Gastrocnemius medialis (tissue), 4 donors: ENCODE measurements around the gene ADAMTSL1. TPM values are rescaled to one million over a fixed set of nuclear protein-coding genes. Genes with fewer than 3 reads are reported as not detected.

Experiments
- ATAC-seq, 2 donors: fragments of 150-250 bp; one replicate each; pipeline ENCODE4 v1.9.1; 2016
- DNase-seq, 2 donors: peaks; one replicate each; pipeline ENCODE4 v3.0.0-alpha.2; 2019
- H3K27ac ChIP-seq, 4 donors: fragments of 200-600 bp; sonication (generic); 1 replicate in 1 of 4; 2 replicates in 3 of 4; pipeline ENCODE4 v1.5.1; 2016 to 2018; ENCODE audit warnings: mild to moderate bottlenecking in 2 of 4, moderate library complexity in 1 of 4
- H3K27me3 ChIP-seq, 3 donors: fragments of 200-600 bp; sonication (generic) in 2 of 3; 1 replicate in 1 of 3; 2 replicates in 2 of 3; pipeline versions ENCODE4 v1.5.1 to v1.6.0; 2016 to 2019; ENCODE audit warnings: mild to moderate bottlenecking in 1 of 3, moderate library complexity in 1 of 3
- H3K36me3 ChIP-seq, 2 donors: fragments of 200-600 bp; sonication (generic) in 1 of 2; one replicate each; pipeline ENCODE4 v1.5.1; 2017 to 2018
- H3K4me1 ChIP-seq, 2 donors: fragments of 200-600 bp; sonication (generic) in 1 of 2; one replicate each; pipeline ENCODE4 v1.5.1; 2016 to 2017; ENCODE audit warnings: mild to moderate bottlenecking in 2 of 2
- H3K4me3 ChIP-seq, 4 donors: fragments of 200-600 bp; sonication (generic) in 3 of 4; 1 replicate in 1 of 4; 2 replicates in 3 of 4; pipeline ENCODE4 v1.5.1; 2016 to 2019; ENCODE audit warnings: mild to moderate bottlenecking in 2 of 4
- H3K9me3 ChIP-seq, 3 donors: fragments of 200-600 bp; sonication (generic) in 2 of 3; 1 replicate in 1 of 3; 2 replicates in 2 of 3; pipeline ENCODE4 v1.5.1; 2016 to 2019
- POLR2A ChIP-seq, 2 donors: fragments of 450-650 bp; IDR thresholded peaks; one replicate each; pipeline ENCODE4 v1.6.1; 2017; ENCODE audit warnings: antibody characterized with exemption in 2 of 2, mild to moderate bottlenecking in 2 of 2, moderate library complexity in 2 of 2
- in situ Hi-C, 4 donors: fragments of 200-750 bp; cut with MboI; loops; one replicate each; pipeline versions ENCODE4 v1.15.0 to v1.8.0; 2017; ENCODE audit warnings: low sequenced_read_pairs in 4 of 4
- intact Hi-C: fragments of 100-400 bp; cut with DNase I; formaldehyde crosslinking; loops from one replicate; pipeline ENCODE4 v1.15.1; 2023; ENCODE audit warnings: low total_unique reads
- total RNA-seq, 4 donors: library from RNA; depleted of rRNA; stranded (reverse); fragments of >200 nt; gene quantifications; one replicate each; pipeline versions ENCODE4 v1.1.0 to v1.2.3, GENCODE V29; 2016
- TF ChIP-seq, protein P1 (sequence below), 5 experiments: fragments of 450-650 bp in 3 of 5; fragments of 200-600 bp in 2 of 5; sonication (generic) in 2 of 5; IDR thresholded peaks in 4 of 5; conservative IDR thresholded peaks in 1 of 5; 1 replicate in 4 of 5; 2 replicates in 1 of 5; pipeline ENCODE4 v1.5.1; 2016 to 2019; ENCODE audit warnings: antibody characterized with exemption in 5 of 5, mild to moderate bottlenecking in 3 of 5, moderate library complexity in 3 of 5

Gene ADAMTSL1
- total RNA-seq, 4 donors from 2014 or later: 0.05 to 0.58 (median 0.28) TPM

- H3K4me1 ChIP-seq: no peaks in the 10 kb centered on the region
- DNase-seq (no peak), ATAC-seq (no peak)
- no peaks in the 10 kb centered on the region for H3K9me3 ChIP-seq
- no peak overlapping the region for H3K4me3 ChIP-seq
- no peaks in the 10 kb centered on the region for H3K36me3 ChIP-seq
- intact Hi-C loops (no loop called here), in situ Hi-C loops (no loop called here)
- H3K27ac ChIP-seq: no peak overlapping the region
- no peaks in the 10 kb centered on the region for H3K27me3 ChIP-seq
- TF ChIP-seq, protein P1, sequence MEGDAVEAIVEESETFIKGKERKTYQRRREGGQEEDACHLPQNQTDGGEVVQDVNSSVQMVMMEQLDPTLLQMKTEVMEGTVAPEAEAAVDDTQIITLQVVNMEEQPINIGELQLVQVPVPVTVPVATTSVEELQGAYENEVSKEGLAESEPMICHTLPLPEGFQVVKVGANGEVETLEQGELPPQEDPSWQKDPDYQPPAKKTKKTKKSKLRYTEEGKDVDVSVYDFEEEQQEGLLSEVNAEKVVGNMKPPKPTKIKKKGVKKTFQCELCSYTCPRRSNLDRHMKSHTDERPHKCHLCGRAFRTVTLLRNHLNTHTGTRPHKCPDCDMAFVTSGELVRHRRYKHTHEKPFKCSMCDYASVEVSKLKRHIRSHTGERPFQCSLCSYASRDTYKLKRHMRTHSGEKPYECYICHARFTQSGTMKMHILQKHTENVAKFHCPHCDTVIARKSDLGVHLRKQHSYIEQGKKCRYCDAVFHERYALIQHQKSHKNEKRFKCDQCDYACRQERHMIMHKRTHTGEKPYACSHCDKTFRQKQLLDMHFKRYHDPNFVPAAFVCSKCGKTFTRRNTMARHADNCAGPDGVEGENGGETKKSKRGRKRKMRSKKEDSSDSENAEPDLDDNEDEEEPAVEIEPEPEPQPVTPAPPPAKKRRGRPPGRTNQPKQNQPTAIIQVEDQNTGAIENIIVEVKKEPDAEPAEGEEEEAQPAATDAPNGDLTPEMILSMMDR (IDR thresholded peaks at IDR 0.05 in 4 of 5, conservative IDR thresholded peaks at IDR 0.05 in 1 of 5): no peak
- no peak for TF ChIP-seq POLR2A (IDR thresholded peaks at IDR 0.05)
These were observed 106.2 kb downstream of the ADAMTSL1 start for GRCh38 chr9:18580151-18580550.

- intact Hi-C loops (no loop called here), in situ Hi-C loops (no loop called here)
- Histone ChIP-seq H3K4me3 (no peak overlapping the region), H3K36me3 (no peaks in the 10 kb centered on the region), H3K27me3 (no peaks in the 10 kb centered on the region), H3K9me3 (no peaks in the 10 kb centered on the region), H3K27ac (no peak overlapping the region), H3K4me1 (no peaks in the 10 kb centered on the region)
- TF ChIP-seq, protein P1 (IDR thresholded peaks at IDR 0.05 in 4 of 5, conservative IDR thresholded peaks at IDR 0.05 in 1 of 5): no peak
- no peak for TF ChIP-seq POLR2A (IDR thresholded peaks at IDR 0.05)
- DNase-seq (no peak), ATAC-seq (no peak)
These were observed 112.0 kb downstream of the ADAMTSL1 start for GRCh38 chr9:18585996-18586395.

GRCh38 chr9:18588002-18588401, 114.0 kb downstream of the ADAMTSL1 start:
- Histone ChIP-seq H3K27ac (no peak overlapping the region), H3K4me1 (no peaks in the 10 kb centered on the region), H3K27me3 (no peaks in the 10 kb centered on the region), H3K9me3 (no peaks in the 10 kb centered on the region), H3K36me3 (no peaks in the 10 kb centered on the region), H3K4me3 (no peak overlapping the region)
- ATAC-seq (no peak), DNase-seq (no peak)
- in situ Hi-C loops (no loop called here), intact Hi-C loops (no loop called here)
- TF ChIP-seq, protein P1 (IDR thresholded peaks at IDR 0.05 in 4 of 5, conservative IDR thresholded peaks at IDR 0.05 in 1 of 5): no peak
- TF ChIP-seq POLR2A (IDR thresholded peaks at IDR 0.05): no peak

DNA sequence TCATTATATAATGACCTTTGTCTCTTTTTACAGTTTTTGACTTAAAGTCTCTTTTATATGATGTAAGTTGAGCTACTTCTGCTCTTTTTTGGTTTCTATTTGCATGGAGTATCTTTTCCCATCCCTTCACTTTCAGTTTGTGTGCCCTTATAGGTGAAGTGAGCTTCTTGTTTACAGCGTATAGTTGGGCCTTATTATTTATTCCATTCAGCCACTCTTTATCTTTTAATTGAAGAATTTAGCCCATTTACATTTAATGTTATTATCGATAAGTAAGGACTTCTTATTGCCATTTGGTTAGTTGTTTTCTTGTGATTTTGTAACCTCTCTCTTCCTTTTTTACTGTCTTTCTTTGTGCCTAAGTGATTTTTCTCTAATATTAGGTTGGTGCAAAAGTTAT, 117.3 kb downstream of the ADAMTSL1 start:
- TF ChIP-seq, protein P1 (IDR thresholded peaks at IDR 0.05 in 4 of 5, conservative IDR thresholded peaks at IDR 0.05 in 1 of 5): no peak
- TF ChIP-seq POLR2A (IDR thresholded peaks at IDR 0.05): no peak
- intact Hi-C loops (no loop called here), in situ Hi-C loops (no loop called here)

GRCh38 chr9:18594837-18595236, 120.9 kb downstream of the ADAMTSL1 start:
- Histone ChIP-seq H3K4me1 (no peaks in the 10 kb centered on the region), H3K4me3 (no peak overlapping the region), H3K27me3 (no peaks in the 10 kb centered on the region), H3K27ac (no peak overlapping the region), H3K36me3 (no peaks in the 10 kb centered on the region), H3K9me3 (peaks cover 0 to 4% (median 0%) of the 10 kb centered on the region in 3 donors)
- ATAC-seq (no peak), DNase-seq (no peak)
- in situ Hi-C loops: no loop called here
- intact Hi-C loops: no loop called here
- no peak for TF ChIP-seq POLR2A (IDR thresholded peaks at IDR 0.05)
- TF ChIP-seq, protein P1 (IDR thresholded peaks at IDR 0.05 in 4 of 5, conservative IDR thresholded peaks at IDR 0.05 in 1 of 5): no peak

More for the DNA sequence above, 117.3 kb downstream of the ADAMTSL1 start:
- Histone ChIP-seq H3K4me1 (no peaks in the 10 kb centered on the region), H3K36me3 (no peaks in the 10 kb centered on the region), H3K27ac (no peak overlapping the region), H3K9me3 (peaks cover 0 to 4% (median 0%) of the 10 kb centered on the region in 3 donors), H3K4me3 (no peak overlapping the region), H3K27me3 (no peaks in the 10 kb centered on the region)
- DNase-seq (no peak), ATAC-seq (no peak)
